ENCODE measurements around the gene BAIAP3.

GRCh38 chr16:1372292-1372950 lies 39.0 kb downstream of the BAIAP3 start:
- TF ChIP-seq, protein P1, sequence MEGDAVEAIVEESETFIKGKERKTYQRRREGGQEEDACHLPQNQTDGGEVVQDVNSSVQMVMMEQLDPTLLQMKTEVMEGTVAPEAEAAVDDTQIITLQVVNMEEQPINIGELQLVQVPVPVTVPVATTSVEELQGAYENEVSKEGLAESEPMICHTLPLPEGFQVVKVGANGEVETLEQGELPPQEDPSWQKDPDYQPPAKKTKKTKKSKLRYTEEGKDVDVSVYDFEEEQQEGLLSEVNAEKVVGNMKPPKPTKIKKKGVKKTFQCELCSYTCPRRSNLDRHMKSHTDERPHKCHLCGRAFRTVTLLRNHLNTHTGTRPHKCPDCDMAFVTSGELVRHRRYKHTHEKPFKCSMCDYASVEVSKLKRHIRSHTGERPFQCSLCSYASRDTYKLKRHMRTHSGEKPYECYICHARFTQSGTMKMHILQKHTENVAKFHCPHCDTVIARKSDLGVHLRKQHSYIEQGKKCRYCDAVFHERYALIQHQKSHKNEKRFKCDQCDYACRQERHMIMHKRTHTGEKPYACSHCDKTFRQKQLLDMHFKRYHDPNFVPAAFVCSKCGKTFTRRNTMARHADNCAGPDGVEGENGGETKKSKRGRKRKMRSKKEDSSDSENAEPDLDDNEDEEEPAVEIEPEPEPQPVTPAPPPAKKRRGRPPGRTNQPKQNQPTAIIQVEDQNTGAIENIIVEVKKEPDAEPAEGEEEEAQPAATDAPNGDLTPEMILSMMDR (IDR thresholded peaks at IDR 0.05; ENCODE audit: borderline replicate concordance, extremely low read depth, low read length, poor library complexity, severe bottlenecking) = no peak
- no peak for TF ChIP-seq EZH2 (IDR thresholded peaks at IDR 0.05; ENCODE audit: borderline replicate concordance, low read depth, low read length, severe bottlenecking)
